K562 (cell line): ENCODE data around the gene EHD3. TPM values are rescaled to one million over a fixed set of nuclear protein-coding genes. Genes with fewer than 3 reads are reported as not detected.

Experiments used
- ATAC-seq: fragments of 200-7000 bp; cut with Tn5 transposase; 3 replicates; pipeline ENCODE4 v1.9.1; 2020; ENCODE audit warnings: moderate library complexity
- BruUV-seq: library from RNA; stranded (reverse); fragments of 400-500 nt; replicated peaks from 2 replicates; lab custom pipeline; 2021; lab: Mats Ljungman, UMichigan
- CTCF ChIA-PET: fragments of 300-600 bp; formaldehyde crosslinking; extraction: SDS; loops from one replicate; lab custom pipeline; 2021; ENCODE audit warnings: low intra/inter-chr PET ratio; lab: Yijun Ruan, JAX
- POLR2A ChIA-PET: fragments of 300-600, 350-650 bp; sonication (Branson Sonifier 250); formaldehyde crosslinking; extraction: SDS; loops from one replicate; lab custom pipeline; 2021; ENCODE audit warnings: antibody characterized with exemption, inconsistent platforms; lab: Yijun Ruan, JAX
- DNase-seq, 4 experiments: peaks; one replicate each; pipeline versions ENCODE4 v3.0.0 to v3.0.0-alpha.2; 2011 to 2018; ENCODE audit warnings: low spot score in 3 of 4, mixed read lengths in 3 of 4; ENCODE audit errors: extremely low read depth in 1 of 4
- FAIRE-seq: peaks from 2 replicates; lab custom pipeline; 2011; peaks lifted over from hg19 to GRCh38; lab: Jason Lieb, UNC
- H2AFZ ChIP-seq: 2 replicates; pipeline ENCODE4 v1.6.0; 2011; ENCODE audit warnings: low read depth, low read length, control low read depth, inconsistent platforms
- H3K27ac ChIP-seq: fragments of 200-600 bp; 3 replicates; pipeline ENCODE4 v1.8.0; 2011; ENCODE audit warnings: low read depth, mild to moderate bottlenecking, control low read depth, inconsistent platforms, low read length, moderate library complexity, mixed read lengths; ENCODE audit errors: extremely low read depth
- H3K27me3 ChIP-seq, 2 experiments: fragments of 300-600 bp in 1 of 2; 2 replicates in 1 of 2; 3 replicates in 1 of 2; pipeline versions ENCODE4 v1.6.0 to v1.8.0; 2011; ENCODE audit warnings: inconsistent platforms in 2 of 2, low read length in 2 of 2, mild to moderate bottlenecking in 1 of 2, mixed read lengths in 1 of 2, moderate library complexity in 1 of 2; ENCODE audit not compliant: control insufficient read depth in 2 of 2, insufficient read depth in 2 of 2
- H3K36me3 ChIP-seq: fragments of 300-600 bp; 3 replicates; pipeline ENCODE4 v1.8.0; 2011; ENCODE audit warnings: mild to moderate bottlenecking, low read length, inconsistent platforms; ENCODE audit not compliant: control insufficient read depth, insufficient read depth
- H3K4me1 ChIP-seq, 2 experiments: fragments of 200-600 bp in 1 of 2; replicated peaks in 1 of 2; 2 replicates in 1 of 2; 3 replicates in 1 of 2; pipeline versions ENCODE4 v1.5.1 to v1.8.0; 2011; ENCODE audit warnings: inconsistent platforms in 2 of 2, low read length in 2 of 2, mild to moderate bottlenecking in 1 of 2, mixed read lengths in 1 of 2, moderate library complexity in 1 of 2; ENCODE audit not compliant: control insufficient read depth in 2 of 2, insufficient read depth in 2 of 2
- H3K4me2 ChIP-seq: 2 replicates; pipeline ENCODE4 v1.6.1; 2011; ENCODE audit warnings: low read length, control low read depth, inconsistent platforms, mixed read lengths; ENCODE audit not compliant: insufficient read depth
- H3K4me3 ChIP-seq: fragments of 200-600 bp; sonication (generic), shearing (Covaris generic); 2 replicates; pipeline ENCODE4 v1.5.1; 2016; ENCODE audit warnings: control low read depth, inconsistent platforms
- H3K79me2 ChIP-seq: fragments of 200-600 bp; 3 replicates; pipeline ENCODE4 v1.8.0; 2011; ENCODE audit warnings: low read length, inconsistent platforms; ENCODE audit not compliant: control insufficient read depth, insufficient read depth
- H3K9ac ChIP-seq, 2 experiments: 2 replicates each; pipeline versions ENCODE4 v1.6.0 to v1.6.1; 2011; ENCODE audit warnings: low read depth in 2 of 2, low read length in 2 of 2, control low read depth in 1 of 2, inconsistent platforms in 1 of 2, mild to moderate bottlenecking in 1 of 2, mixed read lengths in 1 of 2; ENCODE audit not compliant: insufficient read depth in 1 of 2
- H3K9me1 ChIP-seq: one replicate; pipeline ENCODE4 v1.6.0; 2011; ENCODE audit warnings: inconsistent platforms, mild to moderate bottlenecking, low read length, moderate library complexity; ENCODE audit not compliant: control insufficient read depth, insufficient read depth
- H3K9me3 ChIP-seq: replicated peaks from 2 replicates; pipeline ENCODE4 v1.5.1; 2011; ENCODE audit warnings: low read depth, low read length, inconsistent platforms; ENCODE audit not compliant: control insufficient read depth, insufficient read depth
- H4K20me1 ChIP-seq: replicated peaks from 2 replicates; pipeline ENCODE4 v1.6.1; 2011; ENCODE audit warnings: low read length, inconsistent platforms, mixed read lengths; ENCODE audit not compliant: control insufficient read depth, insufficient read depth
- CBX3 ChIP-seq, 2 experiments: IDR thresholded peaks; 1 replicate in 1 of 2; 2 replicates in 1 of 2; pipeline ENCODE4 v1.6.1; 2012; ENCODE audit warnings: inconsistent platforms in 2 of 2, low read length in 2 of 2, borderline replicate concordance in 1 of 2, control low read depth in 1 of 2
- CEBPZ ChIP-seq: fragments of 150-350 bp; IDR thresholded peaks from 2 replicates; pipeline ENCODE4 v1.6.1; 2014; ENCODE audit warnings: low read depth, mild to moderate bottlenecking, low read length, borderline replicate concordance
- CTCFL ChIP-seq: IDR thresholded peaks from 2 replicates; pipeline ENCODE4 v1.6.1; 2011; ENCODE audit warnings: borderline replicate concordance, low read depth, mild to moderate bottlenecking, moderate library complexity, low read length; ENCODE audit not compliant: insufficient read depth, poor library complexity, severe bottlenecking
- DDX20 ChIP-seq: fragments of 450-650 bp; IDR thresholded peaks from 2 replicates; pipeline ENCODE4 v1.6.1; 2016; ENCODE audit warnings: missing genetic modification characterization, low read depth, mild to moderate bottlenecking, missing compliant biosample characterization, moderate library complexity
- IRF9 ChIP-seq: fragments of 450-650 bp; IDR thresholded peaks from 2 replicates; pipeline ENCODE4 v1.6.1; 2016; ENCODE audit warnings: missing biosample characterization, missing genetic modification characterization
- KDM2B ChIP-seq: fragments of 250-450 bp; sonication (Bioruptor Pico); IDR thresholded peaks from 2 replicates; pipeline ENCODE4 v1.8.0; 2021; ENCODE audit warnings: mild to moderate bottlenecking, moderate library complexity
- RBM39 ChIP-seq: fragments of 200-400 bp; formaldehyde crosslinking; optimal IDR thresholded peaks from 2 replicates; pipeline ENCODE3; 2018; ENCODE audit warnings: low read depth, low read length
- ZNF347 ChIP-seq: fragments of 450-650 bp; formaldehyde crosslinking; IDR thresholded peaks from 2 replicates; pipeline ENCODE4 v1.4.0; 2020; ENCODE audit warnings: low read depth, mild to moderate bottlenecking, moderate library complexity
- ZNF785 ChIP-seq: fragments of 250-450 bp; sonication (Bioruptor Pico); IDR thresholded peaks from 2 replicates; pipeline ENCODE4 v1.4.0; 2020; ENCODE audit warnings: mild to moderate bottlenecking
- WGBS: fragments of 100-300 bp; shearing (Covaris generic); methylation state at CpG from one replicate; pipeline ENCODE4 v1.1.6; 2016; ENCODE audit warnings: low coverage, mixed read lengths; ENCODE audit not compliant: insufficient coverage; ENCODE audit errors: missing lambda C conversion rate; 5-methylcytosine and 5-hydroxymethylcytosine counted together
- in situ Hi-C: fragments of 300-500 bp; cut with MboI; formaldehyde crosslinking; loops from 4 replicates; pipeline ENCODE4 v1.15.0; 2018; ENCODE audit warnings: inconsistent platforms, mixed read lengths
- intact Hi-C: fragments of 100-400 bp; cut with micrococcal nuclease; formaldehyde crosslinking; loops from 2 replicates; pipeline ENCODE4 v1.14.2; 2022
- polyA plus RNA-seq, 8 experiments: library from polyadenylated mRNA; depleted of rRNA in 4 of 8; stranded (reverse) in 5 of 8; unstranded in 3 of 8; fragments of >200 nt; fragmentation: Nextera tagmentation in 2 of 8; fragmentation: Illumina TruSeq in 1 of 8; extraction: Ambion mirVana in 2 of 8; extraction: Trizol in 1 of 8; gene quantifications; 2 replicates each; pipeline versions ENCODE4 v1.2.1 to v1.2.3, GENCODE V29; 2011 to 2014; ENCODE audit warnings: inconsistent platforms in 1 of 8, missing spikeins in 1 of 8
- total RNA-seq, 7 experiments: library from RNA; depleted of rRNA in 6 of 7; stranded (reverse); fragments of >200 nt in 6 of 7; fragmentation: Illumina TruSeq in 2 of 7; extraction: Trizol in 2 of 7; gene quantifications; 2 replicates each; pipeline versions ENCODE4 v1.2.1 to v1.2.3, GENCODE V29; 2011 to 2021; ENCODE audit warnings: low replicate concordance in 1 of 7
- TF ChIP-seq, protein P1 (sequence below), 2 experiments: fragments of 450-650 bp; IDR thresholded peaks; 2 replicates each; pipeline ENCODE4 v1.6.1; 2016

The EHD3 gene
- total and polyA plus RNA-seq, 9 of the 15 experiments (the other 6 are each of a cell fraction or from before 2014, with no cell fraction given), result under 0.01 to 0.04 (median 0.03) TPM; not detected in 3

- no peak overlapping the region for H3K9ac ChIP-seq
- no peaks in the 10 kb centered on the region for H3K9me1 ChIP-seq
- 0% methylated on average over 9 of the region's 9 CpGs for WGBS
- POLR2A ChIA-PET, result interaction anchor here (0.7 kb wide), 1 partner anchor 20 kb away, joined by 4 read pairs; no protein-coding TSS in a partner anchor
- no peak overlapping the region for H3K27ac ChIP-seq
- H4K20me1 ChIP-seq, result no peaks in the 10 kb centered on the region
- CTCF ChIA-PET, result no interaction called here
- no peaks in the 10 kb centered on the region for H3K79me2 ChIP-seq
- in situ Hi-C loops (no loop called here), intact Hi-C loops (no loop called here)
- no peaks in the 10 kb centered on the region; a peak in 2 of 5 replicates for H3K27me3 ChIP-seq
- no peak for ATAC-seq
- no peaks in the 10 kb centered on the region for H3K36me3 ChIP-seq
- H2AFZ ChIP-seq, result no peak overlapping the region
- no TSS peak for BruUV-seq
- no peak for FAIRE-seq
- no peaks in the 10 kb centered on the region for H3K4me1 ChIP-seq
- no peaks in the 10 kb centered on the region for H3K9me3 ChIP-seq
- no peak overlapping the region for H3K4me2 ChIP-seq
- H3K4me3 ChIP-seq, result no peak overlapping the region
- no peak for DNase-seq
- TF ChIP-seq IRF9 (tag) (no peak), CEBPZ (no peak), CTCFL (no peak), ZNF347 (CRISPR knock-in tag) (no peak), ZNF785 (CRISPR knock-in tag) (no peak), RBM39 (no peak), KDM2B (CRISPR knock-in tag) (no peak), DDX20 (no peak), CBX3 (IDR thresholded peaks at IDR 0.05; ENCODE audit: borderline replicate concordance in 1 of 2, low read length in 2 of 2) (no peak)
- TF ChIP-seq, protein P1, sequence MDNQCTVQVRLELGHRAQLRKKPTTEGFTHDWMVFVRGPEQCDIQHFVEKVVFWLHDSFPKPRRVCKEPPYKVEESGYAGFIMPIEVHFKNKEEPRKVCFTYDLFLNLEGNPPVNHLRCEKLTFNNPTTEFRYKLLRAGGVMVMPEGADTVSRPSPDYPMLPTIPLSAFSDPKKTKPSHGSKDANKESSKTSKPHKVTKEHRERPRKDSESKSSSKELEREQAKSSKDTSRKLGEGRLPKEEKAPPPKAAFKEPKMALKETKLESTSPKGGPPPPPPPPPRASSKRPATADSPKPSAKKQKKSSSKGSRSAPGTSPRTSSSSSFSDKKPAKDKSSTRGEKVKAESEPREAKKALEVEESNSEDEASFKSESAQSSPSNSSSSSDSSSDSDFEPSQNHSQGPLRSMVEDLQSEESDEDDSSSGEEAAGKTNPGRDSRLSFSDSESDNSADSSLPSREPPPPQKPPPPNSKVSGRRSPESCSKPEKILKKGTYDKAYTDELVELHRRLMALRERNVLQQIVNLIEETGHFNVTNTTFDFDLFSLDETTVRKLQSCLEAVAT (IDR thresholded peaks at IDR 0.05), result no peak
Measured at GRCh38 chr2:31212659-31213600, 21.0 kb upstream of the EHD3 start.
